GM19463 (cell line): ENCODE measurements around the gene PAK5.

Source experiments
- ATAC-seq: cut with Tn5 transposase; IDR thresholded peaks from one replicate; pipeline ENCODE4 v1.9.1; 2021; ENCODE audit warnings: mild to moderate bottlenecking, moderate library complexity; ENCODE audit not compliant: unreplicated experiment

Gene PAK5

DNA sequence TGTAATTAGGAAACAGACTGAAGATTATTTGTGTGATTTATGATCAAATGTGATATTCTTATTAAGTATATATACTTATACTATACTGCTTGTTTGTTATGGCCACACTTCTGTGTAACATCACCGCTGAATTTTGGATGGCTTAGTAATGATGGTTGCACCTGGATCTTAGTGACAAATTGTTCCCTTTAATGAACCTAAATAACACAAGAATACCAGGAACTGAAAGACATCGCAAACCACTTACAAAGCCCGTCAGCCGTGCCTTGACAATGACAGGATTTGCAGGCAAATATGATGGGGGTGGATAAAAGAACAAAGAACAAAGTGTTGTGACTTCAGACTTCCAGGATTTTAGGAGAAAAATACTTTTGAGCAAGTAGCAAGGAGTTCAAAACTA lies 257.4 kb downstream of the PAK5 start:
- ATAC-seq = no peak

DNA sequence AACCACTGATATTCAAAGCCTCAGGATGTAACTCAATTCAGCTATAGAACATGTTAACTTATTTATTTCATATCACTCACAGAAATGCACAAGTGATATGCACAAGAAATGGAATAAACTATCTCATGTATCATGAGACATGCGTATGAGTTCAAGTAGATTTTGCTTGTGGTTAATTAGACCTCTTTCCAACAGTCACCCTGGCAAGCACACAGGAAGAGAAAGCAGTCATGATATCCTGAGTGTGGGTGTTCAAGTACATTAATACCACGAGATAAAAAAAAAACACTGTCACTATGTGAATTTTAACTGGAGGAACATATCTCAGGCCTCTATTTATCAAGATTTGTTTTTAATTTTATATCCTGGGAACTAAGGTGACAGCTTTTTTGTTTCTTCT lies 260.3 kb downstream of the PAK5 start:
- no peak for ATAC-seq

DNA sequence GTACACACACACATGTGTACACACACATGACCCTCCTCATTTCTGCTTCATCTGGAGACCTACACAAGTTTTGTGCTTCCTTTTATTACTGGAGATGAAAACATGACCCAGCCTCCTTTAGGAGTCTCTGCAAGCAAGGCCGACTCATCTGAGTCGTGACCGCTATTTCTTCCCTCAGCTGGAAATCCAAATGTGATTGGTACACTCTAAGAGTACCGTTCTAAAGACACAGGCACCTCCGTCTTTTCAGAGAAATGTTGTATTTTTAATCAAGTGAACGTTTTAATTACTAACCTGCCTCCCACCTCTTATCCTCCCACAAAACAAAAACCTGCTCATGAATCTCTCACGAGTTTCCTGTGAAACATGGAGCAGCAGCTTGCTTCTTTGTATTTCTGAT lies 261.5 kb downstream of the PAK5 start:
- ATAC-seq = no peak

DNA sequence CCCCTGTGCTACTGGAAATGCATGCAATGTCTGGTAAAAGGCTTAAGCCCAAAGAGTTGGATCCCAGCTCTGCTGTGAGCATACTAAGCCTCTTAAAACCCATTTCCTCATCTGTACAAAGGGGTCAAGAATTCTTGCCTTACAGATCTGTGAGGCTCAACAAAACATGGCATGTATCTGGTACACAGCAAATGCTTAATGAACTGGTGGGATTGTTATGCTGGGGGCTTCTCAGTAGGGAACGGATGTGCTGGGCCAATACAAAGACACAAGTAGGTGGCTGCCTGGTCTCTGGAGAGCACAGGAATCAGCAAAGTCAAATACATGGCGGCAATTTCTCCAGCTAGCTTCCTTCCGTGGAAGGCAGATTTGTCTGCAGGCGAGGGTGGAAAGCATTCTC lies 262.2 kb downstream of the PAK5 start:
- no peak for ATAC-seq

DNA sequence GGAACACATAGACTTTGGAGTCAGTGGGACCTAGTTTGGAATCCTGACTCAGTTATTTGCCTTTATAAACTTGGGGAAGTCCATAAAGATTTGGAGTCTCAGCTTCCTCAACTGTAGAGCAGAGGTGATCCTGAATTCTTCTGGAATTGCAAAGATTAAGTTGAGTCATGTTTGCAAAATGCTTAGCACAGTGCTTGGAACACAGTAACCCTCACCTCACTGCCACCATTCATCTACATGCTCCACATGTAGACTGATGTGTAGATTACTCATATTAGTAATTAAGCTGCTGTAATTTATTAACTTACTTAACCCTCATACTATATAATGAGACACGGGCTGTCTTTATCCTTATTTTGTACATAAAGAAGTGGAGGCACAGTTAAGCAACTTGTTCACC lies 263.0 kb downstream of the PAK5 start:
- ATAC-seq = no peak

DNA sequence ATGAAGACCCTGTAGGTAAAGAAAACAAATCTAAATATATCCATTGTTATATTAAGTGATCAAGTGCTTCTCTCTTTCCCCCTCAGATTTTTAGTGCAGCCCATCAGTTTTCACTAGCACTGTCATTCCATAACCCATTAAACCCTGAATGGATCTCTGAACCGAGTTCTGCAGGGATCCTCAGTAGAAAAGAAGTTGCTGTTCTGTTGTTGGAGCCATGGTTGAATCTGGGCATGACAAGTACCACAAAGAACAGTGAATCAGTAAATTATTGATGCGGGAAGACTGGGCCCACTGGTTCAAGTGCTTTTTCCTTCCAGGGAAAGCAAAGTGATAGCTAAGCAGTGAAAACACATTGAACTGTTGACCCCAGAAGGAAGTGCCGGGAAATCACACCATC lies 264.1 kb downstream of the PAK5 start:
- ATAC-seq = no peak

DNA sequence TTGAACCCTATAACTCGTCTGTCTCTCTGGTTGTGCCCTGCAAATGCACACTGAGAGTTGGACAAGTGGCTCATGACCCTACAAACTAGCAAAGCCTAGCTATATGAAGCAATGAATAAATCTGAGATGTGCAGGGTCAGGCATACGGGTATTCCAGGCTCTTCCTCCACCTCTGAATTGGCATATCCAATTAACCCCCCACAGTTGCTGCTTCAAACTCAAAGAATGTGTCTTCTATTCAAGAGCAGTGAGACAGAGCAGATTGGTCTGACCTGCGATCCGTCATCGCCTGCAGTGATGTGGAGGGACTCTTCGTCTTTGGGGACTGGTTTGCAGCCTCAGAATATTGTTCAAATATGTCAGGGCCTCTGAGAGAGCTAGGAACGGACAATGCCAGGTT lies 264.7 kb downstream of the PAK5 start:
- no peak for ATAC-seq

DNA sequence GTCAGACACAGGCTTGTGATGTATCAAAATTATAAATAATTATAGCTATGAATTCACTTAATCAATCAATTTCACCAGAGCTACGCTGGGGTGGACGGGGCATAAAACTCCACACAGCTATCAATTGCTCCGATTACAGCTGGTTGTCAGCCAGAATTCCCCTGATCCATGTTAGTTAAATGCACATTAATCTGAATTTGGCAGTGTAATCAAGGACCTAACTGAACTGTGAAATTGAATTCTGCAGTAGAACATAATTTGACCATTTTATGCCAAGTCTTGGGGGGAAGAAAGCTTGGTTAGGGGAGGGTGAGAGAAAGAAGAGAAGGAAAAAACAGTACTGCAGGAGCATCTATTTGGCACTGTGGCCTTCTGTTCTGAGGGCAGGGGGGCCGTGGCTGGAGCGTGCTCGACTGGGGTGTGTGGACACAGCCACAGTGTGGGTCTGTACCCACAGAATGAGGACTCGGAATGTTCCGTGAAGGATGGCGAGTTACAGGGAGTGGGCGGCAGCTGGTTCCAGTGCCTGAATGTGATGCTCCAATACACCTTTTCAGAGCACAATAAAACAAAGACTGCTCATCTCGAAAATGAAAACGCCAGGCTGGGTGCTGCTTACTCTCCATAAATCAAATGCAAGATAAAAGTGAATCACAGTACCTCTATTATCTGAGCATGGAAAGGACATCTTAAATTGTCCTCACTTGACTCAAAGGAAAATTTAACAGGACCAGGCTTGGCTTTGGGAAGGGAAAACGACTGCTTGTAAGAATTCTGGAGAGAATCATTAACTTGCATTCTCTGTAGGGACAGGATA lies 265.3 kb downstream of the PAK5 start:
- no peak for ATAC-seq

DNA sequence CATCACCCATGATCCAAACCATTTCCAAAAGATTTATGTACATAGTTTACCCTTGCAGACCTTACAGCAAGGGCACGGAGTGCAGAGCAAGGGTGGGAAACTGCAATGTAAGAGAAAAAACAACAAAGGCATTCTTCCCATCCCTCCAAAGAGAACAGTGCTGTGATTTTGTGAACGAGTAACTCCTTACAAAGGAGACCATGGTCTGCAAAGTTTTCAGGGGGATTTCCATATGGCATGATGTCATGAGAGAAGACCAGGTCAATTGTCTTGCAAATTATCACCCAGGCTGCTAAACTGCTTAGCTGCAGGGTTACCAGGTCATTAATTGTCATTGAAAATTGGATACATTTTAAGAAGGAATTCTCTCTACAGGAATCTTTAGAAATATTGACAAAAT lies 266.2 kb downstream of the PAK5 start:
- no peak for ATAC-seq

DNA sequence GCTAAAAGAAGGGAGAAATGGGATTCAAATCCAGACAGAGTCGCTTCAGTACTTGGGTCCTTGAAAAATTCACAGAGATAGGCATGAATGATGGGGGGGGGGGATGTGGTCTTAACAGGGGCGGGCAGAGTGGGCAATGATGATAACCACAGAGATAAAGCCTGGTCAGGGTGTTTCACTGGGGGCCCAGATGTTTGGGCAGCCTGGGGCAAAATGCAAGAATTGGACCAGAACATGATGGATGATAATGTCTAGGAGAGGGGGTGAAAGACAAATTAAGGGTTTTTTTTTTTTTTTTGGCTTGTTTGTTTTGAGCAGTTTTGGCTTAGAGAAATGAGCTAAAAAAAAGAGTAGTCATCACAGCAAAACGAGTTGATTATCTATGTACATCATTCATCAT lies 267.1 kb downstream of the PAK5 start:
- ATAC-seq = no peak

DNA sequence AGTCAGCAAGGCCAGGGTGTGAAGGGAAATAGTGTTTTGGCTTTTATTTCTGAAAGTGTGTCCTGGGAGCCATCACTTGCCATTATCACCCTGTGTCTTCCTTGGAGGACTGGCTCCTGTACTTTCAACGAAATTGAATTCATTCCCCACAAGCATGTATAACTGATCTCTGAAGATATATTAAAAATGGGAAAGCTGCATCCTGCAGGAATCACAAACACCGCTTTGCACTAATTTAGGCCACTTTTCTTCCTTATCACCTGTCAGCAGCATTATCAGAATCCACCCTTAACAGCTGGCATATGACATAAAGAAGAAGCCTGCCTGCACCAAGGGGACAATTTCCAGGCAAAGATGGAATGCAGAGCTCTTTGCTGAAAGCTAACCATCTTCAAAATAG lies 268.3 kb downstream of the PAK5 start:
- ATAC-seq = no peak

DNA sequence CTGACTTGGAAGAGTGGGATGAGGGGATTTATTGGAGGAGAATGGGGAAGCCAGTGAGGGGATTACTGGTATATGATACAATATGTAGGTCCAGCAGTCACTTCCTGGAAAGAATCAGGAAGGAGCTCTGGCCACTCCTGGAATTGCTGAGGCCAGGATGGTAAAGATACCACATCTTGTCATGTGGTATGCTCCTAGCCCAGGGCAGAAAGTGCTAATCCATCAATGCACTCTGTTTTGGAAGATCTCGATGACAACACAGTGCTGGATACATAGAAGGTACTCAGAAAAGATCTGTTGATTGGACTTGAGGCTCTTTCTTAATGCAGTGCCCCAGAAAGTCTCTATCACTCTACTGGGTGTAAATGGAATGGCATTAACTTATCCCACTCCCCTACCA lies 271.9 kb downstream of the PAK5 start:
- no peak for ATAC-seq

DNA sequence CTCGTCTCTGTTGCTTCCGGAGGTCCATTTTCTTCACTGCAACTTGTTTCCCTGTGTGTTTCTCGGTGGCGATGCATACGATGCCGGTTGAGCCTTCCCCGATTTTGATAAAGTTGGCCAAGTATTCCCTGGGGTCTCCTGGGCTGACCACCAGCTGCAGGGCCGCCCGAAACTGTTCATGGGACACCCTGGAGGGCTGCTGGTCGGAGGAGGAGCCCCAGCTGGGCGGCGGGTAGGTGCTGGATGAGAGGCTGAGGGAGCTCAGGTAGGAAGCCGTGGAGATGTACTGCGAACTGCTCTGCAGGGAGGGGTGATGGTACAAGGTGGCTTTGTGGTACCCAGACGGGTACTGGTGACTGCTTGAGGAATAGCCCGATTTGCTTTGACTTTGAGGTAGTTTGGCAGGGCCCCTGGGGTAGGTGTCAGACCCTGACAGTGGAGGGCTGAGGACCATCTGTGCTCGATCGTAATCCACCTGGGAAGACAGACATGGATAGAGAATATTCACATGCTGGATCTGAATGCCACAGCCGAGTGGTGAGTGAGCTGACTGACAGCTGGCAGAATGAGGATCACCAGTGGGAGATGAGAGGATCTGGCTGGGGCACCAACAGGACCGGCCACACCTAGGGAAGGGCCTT lies 272.8 kb downstream of the PAK5 start:
- ATAC-seq = no peak

DNA sequence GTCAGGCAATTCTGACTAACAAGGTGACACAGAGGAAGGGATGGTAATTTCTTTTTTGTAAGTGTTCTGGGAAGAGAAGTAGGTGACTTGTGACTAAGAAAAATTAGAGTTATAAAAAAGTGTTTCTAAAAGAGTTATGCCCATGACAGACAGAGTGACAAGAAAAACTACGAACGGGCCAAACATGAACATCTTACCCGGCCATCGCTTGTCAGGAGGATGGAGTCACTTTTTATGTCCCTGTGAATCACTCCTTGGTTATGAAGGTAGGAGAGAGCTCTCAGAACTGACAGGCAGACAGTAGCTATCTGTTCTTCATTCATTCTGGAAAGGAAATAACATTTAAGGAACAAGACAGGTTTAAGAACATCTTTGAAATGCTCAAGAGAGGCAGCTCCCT lies 281.5 kb downstream of the PAK5 start:
- ATAC-seq = no peak

DNA sequence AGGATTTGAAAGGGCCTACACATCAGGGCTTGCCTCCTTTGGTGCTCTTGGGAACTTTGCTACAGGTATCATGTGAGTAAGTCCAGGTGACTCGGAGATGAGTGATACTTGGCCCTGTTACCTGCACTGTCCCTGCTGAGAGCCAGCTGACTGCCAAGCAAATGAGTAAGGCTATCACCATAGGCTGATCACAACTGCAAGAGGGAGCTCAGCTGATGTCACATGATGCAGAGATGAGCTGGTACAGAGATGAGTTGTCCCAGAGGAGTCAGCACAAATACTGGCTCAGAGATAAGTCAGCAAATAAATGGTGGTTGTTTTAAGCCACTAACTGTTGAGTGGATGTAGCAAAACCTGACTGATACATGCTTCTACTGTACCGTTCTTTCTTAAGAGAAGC lies 283.1 kb downstream of the PAK5 start:
- no peak for ATAC-seq

DNA sequence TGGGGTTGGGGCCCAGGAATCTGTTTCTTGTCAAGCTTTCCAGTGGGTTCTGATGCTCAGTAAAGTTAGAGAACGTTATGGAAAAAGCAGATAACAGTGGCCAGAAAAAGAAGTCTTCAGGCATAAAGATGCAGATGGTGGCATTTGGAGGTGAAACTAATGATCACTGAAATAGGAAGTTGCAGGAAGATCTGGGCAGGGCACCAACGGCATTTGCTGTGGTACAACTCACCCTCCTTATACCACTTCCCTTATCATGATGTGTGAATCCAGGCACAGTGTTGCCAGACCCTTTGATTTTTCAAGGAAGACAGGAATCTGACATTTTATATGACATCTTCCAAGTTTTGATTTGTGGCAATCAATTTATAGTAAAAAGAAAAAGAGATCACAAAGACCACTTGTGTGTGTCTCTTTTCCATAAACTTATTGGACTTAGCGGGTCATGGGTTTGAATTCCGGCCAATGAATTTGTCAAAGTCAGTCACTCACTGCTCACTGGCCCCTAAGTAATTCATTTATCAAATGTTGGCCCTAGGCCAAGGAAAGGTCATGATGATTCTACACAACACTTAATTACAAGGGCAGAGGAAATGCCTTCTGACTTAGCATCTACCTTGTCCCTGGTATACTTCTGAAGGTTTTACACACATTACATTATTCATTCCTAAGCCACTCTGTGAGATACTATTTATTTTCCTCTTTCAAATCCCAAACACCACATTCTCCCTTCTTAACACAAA lies 286.9 kb downstream of the PAK5 start:
- no peak for ATAC-seq

DNA sequence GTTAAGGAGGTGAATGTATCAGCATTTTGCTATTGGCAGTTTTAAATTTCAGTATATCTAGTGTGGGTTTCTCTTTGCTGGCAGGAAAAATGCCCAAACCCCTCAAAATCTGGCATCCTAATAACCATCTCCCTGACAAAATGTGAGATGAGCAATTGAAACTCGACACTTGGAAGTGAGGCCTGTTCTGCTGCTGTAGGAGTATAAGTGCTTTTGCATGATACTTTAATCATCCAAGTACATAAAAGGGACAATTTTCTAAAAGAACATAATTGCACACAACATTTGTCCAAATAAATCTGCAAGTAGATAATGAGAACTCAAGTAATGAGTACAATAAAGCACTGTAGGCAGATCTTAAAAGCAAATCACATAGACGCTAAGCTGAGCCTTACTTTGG lies 288.0 kb downstream of the PAK5 start:
- ATAC-seq = no peak

DNA sequence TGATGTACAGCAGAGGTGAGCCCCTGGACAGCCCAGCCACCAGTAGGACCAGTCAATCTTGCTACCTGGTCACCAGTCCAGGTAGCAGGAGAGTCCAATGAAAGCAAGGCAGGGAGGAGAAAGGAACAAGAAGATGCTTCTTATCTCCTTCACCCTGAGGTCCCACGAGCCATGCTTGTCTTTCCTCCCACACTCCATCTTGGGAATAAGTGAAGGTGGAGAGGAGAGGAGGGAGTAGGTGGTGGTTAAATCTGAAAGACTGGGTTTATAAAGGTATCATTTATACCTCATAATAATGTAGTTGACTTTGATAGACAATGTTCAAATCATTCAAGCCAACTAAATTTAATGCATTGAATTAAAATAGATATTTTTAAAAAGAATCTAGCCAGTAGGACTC lies 288.6 kb downstream of the PAK5 start:
- ATAC-seq = no peak

DNA sequence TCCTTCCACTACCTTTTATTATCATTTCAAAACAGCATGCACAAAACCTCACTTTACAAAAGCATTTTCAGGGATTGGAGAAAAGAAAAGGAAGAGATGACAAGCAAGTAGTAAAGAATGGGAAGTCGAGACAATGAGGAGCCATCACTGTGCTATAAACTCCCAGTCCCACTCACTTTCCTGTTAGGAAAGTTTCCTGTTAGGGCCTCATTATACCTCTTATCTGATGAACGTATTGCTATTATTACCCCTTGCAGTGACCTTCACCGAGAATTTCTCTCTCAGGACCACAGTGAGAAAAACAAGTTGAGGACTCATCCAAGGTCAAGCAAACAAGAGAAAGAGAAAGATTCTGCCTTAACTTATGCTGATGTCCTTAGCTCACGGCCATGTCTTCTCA lies 295.7 kb downstream of the PAK5 start:
- ATAC-seq = no peak

DNA sequence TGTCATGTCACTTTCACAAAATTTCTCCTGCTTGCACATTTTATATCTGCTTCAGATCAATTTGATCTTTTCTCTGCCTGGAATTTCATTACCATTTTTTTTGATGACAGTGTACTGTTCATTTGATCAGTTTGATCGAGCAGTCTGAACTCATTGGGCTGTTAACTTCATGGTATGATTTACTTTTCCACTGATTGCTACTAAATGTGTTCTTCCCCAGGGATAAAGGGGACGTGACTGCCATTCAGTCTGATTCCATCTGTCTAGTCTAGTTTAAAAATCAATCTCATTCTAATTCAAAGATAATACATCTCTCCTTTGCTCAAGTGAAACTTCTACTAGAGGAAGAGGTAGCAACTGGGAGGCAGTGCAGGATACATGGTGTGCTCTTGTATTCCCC lies 303.4 kb downstream of the PAK5 start:
- no peak for ATAC-seq

DNA sequence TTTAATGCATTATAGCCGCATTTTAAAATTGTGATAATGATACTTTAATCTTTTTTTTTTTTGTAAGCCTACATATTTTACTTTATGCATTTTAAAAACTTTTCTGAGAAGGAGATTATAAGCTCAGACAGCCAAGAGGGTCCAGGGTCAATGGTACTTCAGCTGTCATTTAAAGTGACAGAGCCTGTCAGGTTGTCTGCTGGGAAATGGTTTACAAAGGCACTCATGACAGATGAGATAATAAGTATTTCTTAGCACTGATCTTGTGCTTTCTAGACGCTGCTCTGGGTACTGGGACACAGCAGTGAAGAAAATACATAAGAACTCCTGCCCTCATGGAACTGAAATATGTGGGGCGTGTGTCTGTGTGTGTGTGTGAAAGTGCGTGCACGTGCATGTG lies 304.9 kb downstream of the PAK5 start:
- no peak for ATAC-seq
